ENCODE results near the gene PID1.

Gene PID1

GRCh38 chr2:229300371-229300770, 29.3 kb upstream of the PID1 start:
- H3K4me3 ChIP-seq (ENCODE audit: control insufficient read depth, low read depth, low read length): no peak overlapping the region
- no peak for TF ChIP-seq CTCF (conservative IDR thresholded peaks at IDR 0.05; ENCODE audit: control insufficient read depth, insufficient read depth, low read depth, low read length)
- no peak for DNase-seq (ENCODE audit: low read depth)

GRCh38 chr2:229297247-229297646, 26.2 kb upstream of the PID1 start:
- no peak overlapping the region for H3K4me3 ChIP-seq (ENCODE audit: control insufficient read depth, low read depth, low read length)
- peak; percentile 50 for DNase-seq (ENCODE audit: low read depth)
- TF ChIP-seq CTCF (conservative IDR thresholded peaks at IDR 0.05; ENCODE audit: control insufficient read depth, insufficient read depth, low read depth, low read length): no peak

DNA sequence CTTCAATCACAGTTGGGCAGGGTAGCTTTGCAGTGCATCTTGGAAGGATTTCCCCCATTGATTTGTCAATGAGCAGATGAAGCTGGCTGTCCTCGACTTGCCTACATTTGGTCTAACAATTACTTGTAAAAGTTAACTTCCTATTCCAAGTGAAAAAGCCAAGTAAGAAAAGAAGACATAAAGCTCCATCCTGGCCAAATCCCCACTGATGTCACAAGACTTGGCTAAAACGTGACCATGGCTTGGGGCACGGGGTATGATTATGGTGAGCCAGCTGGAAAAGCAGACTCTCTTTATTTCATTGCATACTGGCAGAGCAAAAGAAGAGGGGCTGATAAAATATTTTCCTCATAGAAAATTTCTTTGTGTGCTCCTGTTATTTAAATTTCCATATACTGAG, 25.4 kb upstream of the PID1 start:
- no peak overlapping the region for H3K4me3 ChIP-seq (ENCODE audit: control insufficient read depth, low read depth, low read length)
- TF ChIP-seq CTCF (conservative IDR thresholded peaks at IDR 0.05; ENCODE audit: control insufficient read depth, insufficient read depth, low read depth, low read length): no peak
- no peak for DNase-seq (ENCODE audit: low read depth)

GRCh38 chr2:229296016-229296415, 24.9 kb upstream of the PID1 start:
- TF ChIP-seq CTCF (conservative IDR thresholded peaks at IDR 0.05; ENCODE audit: control insufficient read depth, insufficient read depth, low read depth, low read length): no peak
- peak; percentile 39 for DNase-seq (ENCODE audit: low read depth)

GRCh38 chr2:229287823-229288222, 16.7 kb upstream of the PID1 start:
- no peak overlapping the region for H3K4me3 ChIP-seq (ENCODE audit: control insufficient read depth, low read depth, low read length)
- TF ChIP-seq CTCF (conservative IDR thresholded peaks at IDR 0.05; ENCODE audit: control insufficient read depth, insufficient read depth, low read depth, low read length): no peak
- DNase-seq (ENCODE audit: low read depth): no peak

More at GRCh38 chr2:229296016-229296415, 24.9 kb upstream of the PID1 start:
- H3K4me3 ChIP-seq (ENCODE audit: control insufficient read depth, low read depth, low read length): no peak overlapping the region

- DNase-seq (ENCODE audit: low read depth): peak; percentile 100
- TF ChIP-seq CTCF (conservative IDR thresholded peaks at IDR 0.05; ENCODE audit: control insufficient read depth, insufficient read depth, low read depth, low read length): no peak
- H3K4me3 ChIP-seq (ENCODE audit: control insufficient read depth, low read depth, low read length): no peak overlapping the region
Observed at GRCh38 chr2:229282758-229283546, 11.9 kb upstream of the PID1 start.
